ENCODE measurements around the gene BCL2L14. TPM values are rescaled to one million over a fixed set of nuclear protein-coding genes. Genes with fewer than 3 reads are reported as not detected.

Gene BCL2L14
- total and polyA plus RNA-seq, 9 of the 15 experiments (the other 6 are each of a cell fraction or from before 2014, with no cell fraction given), result not detected

- POLR2A ChIA-PET, result no interaction called here
- no peak for TF ChIP-seq ZBTB5 (IDR thresholded peaks at IDR 0.05)
- TF ChIP-seq ZNF318 (IDR thresholded peaks at IDR 0.05; ENCODE audit: borderline replicate concordance in 1 of 2, low read depth in 1 of 2), result no peak
- TF ChIP-seq ZNF316 (IDR thresholded peaks at IDR 0.05), result no peak
- no peak for TF ChIP-seq SNRNP70 (optimal IDR thresholded peaks at IDR 0.05; ENCODE audit: low read depth, low read length)
- TF ChIP-seq, protein P1, sequence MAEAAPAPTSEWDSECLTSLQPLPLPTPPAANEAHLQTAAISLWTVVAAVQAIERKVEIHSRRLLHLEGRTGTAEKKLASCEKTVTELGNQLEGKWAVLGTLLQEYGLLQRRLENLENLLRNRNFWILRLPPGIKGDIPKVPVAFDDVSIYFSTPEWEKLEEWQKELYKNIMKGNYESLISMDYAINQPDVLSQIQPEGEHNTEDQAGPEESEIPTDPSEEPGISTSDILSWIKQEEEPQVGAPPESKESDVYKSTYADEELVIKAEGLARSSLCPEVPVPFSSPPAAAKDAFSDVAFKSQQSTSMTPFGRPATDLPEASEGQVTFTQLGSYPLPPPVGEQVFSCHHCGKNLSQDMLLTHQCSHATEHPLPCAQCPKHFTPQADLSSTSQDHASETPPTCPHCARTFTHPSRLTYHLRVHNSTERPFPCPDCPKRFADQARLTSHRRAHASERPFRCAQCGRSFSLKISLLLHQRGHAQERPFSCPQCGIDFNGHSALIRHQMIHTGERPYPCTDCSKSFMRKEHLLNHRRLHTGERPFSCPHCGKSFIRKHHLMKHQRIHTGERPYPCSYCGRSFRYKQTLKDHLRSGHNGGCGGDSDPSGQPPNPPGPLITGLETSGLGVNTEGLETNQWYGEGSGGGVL (CRISPR knock-in tag; IDR thresholded peaks at IDR 0.05), result no peak
- TF ChIP-seq CTCFL (IDR thresholded peaks at IDR 0.05; ENCODE audit: borderline replicate concordance, insufficient read depth, low read depth, low read length, poor library complexity, severe bottlenecking), result no peak
- TF ChIP-seq SNAPC5 (CRISPR knock-in tag; IDR thresholded peaks at IDR 0.05), result no peak
Observed at GRCh38 chr12:12087693-12088034, 16.9 kb downstream of the BCL2L14 start.

More at GRCh38 chr12:12087693-12088034, 16.9 kb downstream of the BCL2L14 start:
- no peaks in the 10 kb centered on the region for H3K79me2 ChIP-seq (ENCODE audit: control insufficient read depth, insufficient read depth, low read length)
- H4K20me1 ChIP-seq (replicated peaks; ENCODE audit: control insufficient read depth, insufficient read depth, low read length), result no peaks in the 10 kb centered on the region
- H3K9me1 ChIP-seq (ENCODE audit: control insufficient read depth, insufficient read depth, low read length), result no peaks in the 10 kb centered on the region
- no peak overlapping the region for H2AFZ ChIP-seq (ENCODE audit: low read depth, low read length)
- DNase-seq (ENCODE audit: extremely low read depth in 1 of 4, low spot score in 3 of 4) (no peak), FAIRE-seq (no peak), ATAC-seq (no peak)
- WGBS (ENCODE audit: insufficient coverage, low coverage, missing lambda C conversion rate), result 53% methylated on average over 2 of the region's 2 CpGs
- no peaks in the 10 kb centered on the region for H3K27me3 ChIP-seq (ENCODE audit: control insufficient read depth in 2 of 2, insufficient read depth in 2 of 2, low read length in 2 of 2)
- no peaks in the 10 kb centered on the region for H3K36me3 ChIP-seq (ENCODE audit: control insufficient read depth, insufficient read depth, low read length)
- H3K27ac ChIP-seq (ENCODE audit: extremely low read depth, low read depth, low read length), result no peak overlapping the region
- peaks cover 0 to 5% of the 10 kb centered on the region in 2 experiments; a peak in 3 of 5 replicates for H3K4me1 ChIP-seq (replicated peaks in 1 of 2; ENCODE audit: control insufficient read depth in 2 of 2, insufficient read depth in 2 of 2, low read length in 2 of 2)
- no peaks in the 10 kb centered on the region for H3K9me3 ChIP-seq (replicated peaks; ENCODE audit: control insufficient read depth, insufficient read depth, low read depth, low read length)
- BruUV-seq (replicated peaks), result no TSS peak
- H3K4me3 ChIP-seq, result no peak overlapping the region
- in situ Hi-C loops (cut with MboI), result loop anchor here (10.0 kb wide), 2 partner anchors 467 to 617 kb away; no protein-coding TSS in a partner anchor
- CTCF ChIA-PET (ENCODE audit: low intra/inter-chr PET ratio), result no interaction called here
- intact Hi-C loops (cut with micrococcal nuclease), result no loop called here
- no peak overlapping the region for H3K9ac ChIP-seq (ENCODE audit: insufficient read depth in 1 of 2, low read depth in 2 of 2, low read length in 2 of 2)
- H3K4me2 ChIP-seq (ENCODE audit: insufficient read depth, low read length), result no peak overlapping the region

All from K562 (cell line).